Measurements from ENCODE around the gene HDAC7.

The HDAC7 gene

GRCh38 chr12:47751561-47751960 lies 68.1 kb downstream of the HDAC7 start:
- Histone ChIP-seq H3F3A (ENCODE audit: control insufficient read depth, insufficient read depth) (no peaks in the 10 kb centered on the region), H3K79me2 (ENCODE audit: control insufficient read depth, low read length) (no peaks in the 10 kb centered on the region), H3K27me3 (ENCODE audit: control insufficient read depth, low read length) (peaks cover 20% of the 10 kb centered on the region), H3K9me3 (ENCODE audit: control insufficient read depth, insufficient read depth, low read length) (no peaks in the 10 kb centered on the region), H3K9me2 (replicated peaks; ENCODE audit: control insufficient read depth, low read length) (no peaks in the 10 kb centered on the region), H3K4me2 (ENCODE audit: low read length) (no peak overlapping the region), H3K27ac (ENCODE audit: low read depth, low read length) (no peak overlapping the region), H3K4me1 (ENCODE audit: control insufficient read depth, low read length) (peaks cover 19% of the 10 kb centered on the region), H4K20me1 (ENCODE audit: control insufficient read depth, insufficient read depth, low read depth, low read length) (0 out of 2 replicates have a peak, but pooled peaks cover 5% of the 10 kb centered on the region), H3K36me3 (ENCODE audit: control insufficient read depth, low read length) (no peaks in the 10 kb centered on the region), H3K4me3 (ENCODE audit: low read length) (no peak overlapping the region)
- TF ChIP-seq EZH2phosphoT487 (IDR thresholded peaks at IDR 0.05; ENCODE audit: borderline replicate concordance, low read length) (no peak), CTCF (IDR thresholded peaks at IDR 0.05; ENCODE audit: low read depth, low read length, poor library complexity, severe bottlenecking) (no peak)

GRCh38 chr12:47750916-47751470 lies 68.7 kb downstream of the HDAC7 start:
- Histone ChIP-seq H3K4me1 (ENCODE audit: control insufficient read depth, low read length) (peaks cover 19% of the 10 kb centered on the region), H3K27ac (ENCODE audit: low read depth, low read length) (no peak overlapping the region), H3K4me2 (ENCODE audit: low read length) (no peak overlapping the region)

GRCh38 chr12:47750229-47750798 lies 69.4 kb downstream of the HDAC7 start:
- H3K9me3 ChIP-seq (ENCODE audit: control insufficient read depth, insufficient read depth, low read length): no peaks in the 10 kb centered on the region
- no peaks in the 10 kb centered on the region for H3K9me2 ChIP-seq (replicated peaks; ENCODE audit: control insufficient read depth, low read length)
- 0 out of 2 replicates have a peak, but pooled peaks cover 5% of the 10 kb centered on the region for H4K20me1 ChIP-seq (ENCODE audit: control insufficient read depth, insufficient read depth, low read depth, low read length)
- peaks cover 19% of the 10 kb centered on the region for H3K4me1 ChIP-seq (ENCODE audit: control insufficient read depth, low read length)
- no peak overlapping the region for H3K4me3 ChIP-seq (ENCODE audit: low read length)
- TF ChIP-seq CTCF (IDR thresholded peaks at IDR 0.05; ENCODE audit: low read depth, low read length, poor library complexity, severe bottlenecking) (no peak), EZH2phosphoT487 (IDR thresholded peaks at IDR 0.05; ENCODE audit: borderline replicate concordance, low read length) (no peak)
- H3F3A ChIP-seq (ENCODE audit: control insufficient read depth, insufficient read depth): no peaks in the 10 kb centered on the region
- H3K79me2 ChIP-seq (ENCODE audit: control insufficient read depth, low read length): no peaks in the 10 kb centered on the region
- peaks cover 23% of the 10 kb centered on the region for H3K27me3 ChIP-seq (ENCODE audit: control insufficient read depth, low read length)
- H3K36me3 ChIP-seq (ENCODE audit: control insufficient read depth, low read length): no peaks in the 10 kb centered on the region
- no peak overlapping the region for H3K4me2 ChIP-seq (ENCODE audit: low read length)
- H3K27ac ChIP-seq (ENCODE audit: low read depth, low read length): no peak overlapping the region

More at GRCh38 chr12:47750916-47751470, 68.7 kb downstream of the HDAC7 start:
- Histone ChIP-seq H3K36me3 (ENCODE audit: control insufficient read depth, low read length) (no peaks in the 10 kb centered on the region), H3K79me2 (ENCODE audit: control insufficient read depth, low read length) (no peaks in the 10 kb centered on the region), H4K20me1 (ENCODE audit: control insufficient read depth, insufficient read depth, low read depth, low read length) (0 out of 2 replicates have a peak, but pooled peaks cover 5% of the 10 kb centered on the region), H3F3A (ENCODE audit: control insufficient read depth, insufficient read depth) (no peaks in the 10 kb centered on the region), H3K9me2 (replicated peaks; ENCODE audit: control insufficient read depth, low read length) (no peaks in the 10 kb centered on the region), H3K9me3 (ENCODE audit: control insufficient read depth, insufficient read depth, low read length) (no peaks in the 10 kb centered on the region), H3K4me3 (ENCODE audit: low read length) (no peak overlapping the region), H3K27me3 (ENCODE audit: control insufficient read depth, low read length) (peaks cover 20% of the 10 kb centered on the region)
- TF ChIP-seq EZH2phosphoT487 (IDR thresholded peaks at IDR 0.05; ENCODE audit: borderline replicate concordance, low read length) (no peak), CTCF (IDR thresholded peaks at IDR 0.05; ENCODE audit: low read depth, low read length, poor library complexity, severe bottlenecking) (no peak)
